LNCAP (cell line): ENCODE measurements around the gene USP35.

ENCODE experiments used
- TF ChIP-seq, protein P1 (sequence below): fragments of 450-650 bp; IDR thresholded peaks from 2 replicates; pipeline ENCODE4 v1.5.1; 2017; ENCODE audit warnings: mild to moderate bottlenecking

The USP35 gene

GRCh38 chr11:78189174-78189724, 530 bp downstream of the USP35 start:
- TF ChIP-seq, protein P1, sequence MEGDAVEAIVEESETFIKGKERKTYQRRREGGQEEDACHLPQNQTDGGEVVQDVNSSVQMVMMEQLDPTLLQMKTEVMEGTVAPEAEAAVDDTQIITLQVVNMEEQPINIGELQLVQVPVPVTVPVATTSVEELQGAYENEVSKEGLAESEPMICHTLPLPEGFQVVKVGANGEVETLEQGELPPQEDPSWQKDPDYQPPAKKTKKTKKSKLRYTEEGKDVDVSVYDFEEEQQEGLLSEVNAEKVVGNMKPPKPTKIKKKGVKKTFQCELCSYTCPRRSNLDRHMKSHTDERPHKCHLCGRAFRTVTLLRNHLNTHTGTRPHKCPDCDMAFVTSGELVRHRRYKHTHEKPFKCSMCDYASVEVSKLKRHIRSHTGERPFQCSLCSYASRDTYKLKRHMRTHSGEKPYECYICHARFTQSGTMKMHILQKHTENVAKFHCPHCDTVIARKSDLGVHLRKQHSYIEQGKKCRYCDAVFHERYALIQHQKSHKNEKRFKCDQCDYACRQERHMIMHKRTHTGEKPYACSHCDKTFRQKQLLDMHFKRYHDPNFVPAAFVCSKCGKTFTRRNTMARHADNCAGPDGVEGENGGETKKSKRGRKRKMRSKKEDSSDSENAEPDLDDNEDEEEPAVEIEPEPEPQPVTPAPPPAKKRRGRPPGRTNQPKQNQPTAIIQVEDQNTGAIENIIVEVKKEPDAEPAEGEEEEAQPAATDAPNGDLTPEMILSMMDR = no peak

GRCh38 chr11:78189851-78190250, 1.1 kb downstream of the USP35 start:
- TF ChIP-seq, protein P1 = no peak

- TF ChIP-seq, protein P1 = no peak
Observed at GRCh38 chr11:78190374-78190773, 1.7 kb downstream of the USP35 start.

- TF ChIP-seq, protein P1 = no peak
Observed at GRCh38 chr11:78190871-78191538, 2.3 kb downstream of the USP35 start.

DNA sequence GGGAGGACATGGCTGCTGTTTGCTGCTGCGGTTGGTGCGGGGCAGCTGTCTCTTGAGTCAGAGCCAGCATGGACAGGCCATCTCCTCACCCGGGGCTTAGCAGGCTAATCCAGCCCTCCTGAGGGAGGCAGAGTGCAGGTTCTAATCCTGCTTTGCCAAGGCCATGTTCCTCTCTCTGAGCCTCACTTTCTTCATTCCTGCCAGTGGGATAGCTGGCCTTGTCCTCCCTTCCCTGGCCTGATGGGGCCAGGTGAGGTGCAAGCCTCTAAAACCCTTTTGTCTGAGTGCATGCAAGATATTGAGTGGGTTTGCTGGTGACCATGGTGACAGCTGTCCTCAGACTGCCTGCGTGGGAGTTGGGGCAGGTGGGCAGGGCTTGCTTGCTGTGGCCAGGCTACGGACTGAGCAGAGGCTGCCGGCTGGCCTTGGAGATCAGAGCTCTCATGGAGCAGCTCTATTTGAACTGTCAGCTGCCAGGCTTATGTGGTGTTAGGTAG, 3.6 kb downstream of the USP35 start:
- TF ChIP-seq, protein P1 = no peak

- TF ChIP-seq, protein P1 = no peak
Observed at GRCh38 chr11:78192911-78193351, 4.2 kb downstream of the USP35 start.

GRCh38 chr11:78193806-78194205, 5.1 kb downstream of the USP35 start:
- TF ChIP-seq, protein P1 = no peak
